Activated CD4-positive, alpha-beta T cell treated with anti-CD3 and anti-CD28 coated beads, Interleukin-2, amount 50 U/mL, for 24 hours (primary cell): ENCODE measurements around the gene TMEM255B.
"Not testable (repeated sequence)": the region's sequence is repeated elsewhere in the genome, so short reads cannot be mapped to it uniquely, and the experiment has no call there.

Experiments
- DNase-seq, 2 donors: peaks; one replicate each; pipeline ENCODE4 v3.0.0-alpha.2; 2020; ENCODE audit warnings: low read depth in 1 of 2, low spot score in 1 of 2

Gene TMEM255B

DNA sequence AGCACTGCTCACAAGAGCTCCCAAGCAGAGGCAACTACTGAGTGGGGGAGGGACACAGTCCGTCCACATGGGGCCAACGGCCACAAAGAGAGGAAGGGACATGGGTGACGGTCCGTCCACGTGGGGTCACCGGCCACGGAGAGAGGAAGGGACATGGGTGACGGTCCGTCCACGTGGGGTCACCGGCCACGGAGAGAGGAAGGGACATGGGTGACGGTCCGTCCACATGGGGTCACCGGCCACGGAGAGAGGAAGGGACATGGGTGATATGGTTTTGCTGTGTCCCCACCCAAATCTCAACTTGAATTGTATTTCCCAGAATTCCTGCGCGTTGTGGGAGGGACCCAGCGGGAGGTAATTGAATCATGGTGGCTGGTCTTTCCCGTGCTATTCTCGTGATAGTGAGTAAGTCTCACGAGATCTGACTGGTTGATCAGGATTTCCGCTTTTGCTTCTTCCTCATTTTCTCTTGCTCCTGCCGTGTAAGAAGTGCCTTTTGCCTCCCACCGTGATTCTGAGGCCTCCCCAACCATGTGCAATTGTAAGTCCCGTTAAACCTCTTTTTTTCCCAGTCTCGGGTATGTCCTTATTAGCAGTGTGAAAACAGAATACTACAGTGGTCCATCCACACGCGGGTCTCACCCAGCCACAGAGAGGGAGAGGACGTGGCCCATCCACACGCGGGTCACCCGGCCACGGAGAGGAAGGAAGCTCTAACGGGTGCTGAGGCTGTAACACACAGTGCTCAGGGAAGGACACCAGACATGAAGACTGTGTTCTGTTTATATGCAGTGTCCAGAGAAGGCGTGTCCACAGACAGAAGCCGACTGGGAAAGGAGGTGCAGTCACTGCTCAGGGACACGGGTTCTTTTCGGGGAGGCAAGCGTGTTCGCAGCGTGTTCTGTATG is 56.4 kb downstream of the TMEM255B start:
- peak; percentile 8 to 39 for DNase-seq

DNA sequence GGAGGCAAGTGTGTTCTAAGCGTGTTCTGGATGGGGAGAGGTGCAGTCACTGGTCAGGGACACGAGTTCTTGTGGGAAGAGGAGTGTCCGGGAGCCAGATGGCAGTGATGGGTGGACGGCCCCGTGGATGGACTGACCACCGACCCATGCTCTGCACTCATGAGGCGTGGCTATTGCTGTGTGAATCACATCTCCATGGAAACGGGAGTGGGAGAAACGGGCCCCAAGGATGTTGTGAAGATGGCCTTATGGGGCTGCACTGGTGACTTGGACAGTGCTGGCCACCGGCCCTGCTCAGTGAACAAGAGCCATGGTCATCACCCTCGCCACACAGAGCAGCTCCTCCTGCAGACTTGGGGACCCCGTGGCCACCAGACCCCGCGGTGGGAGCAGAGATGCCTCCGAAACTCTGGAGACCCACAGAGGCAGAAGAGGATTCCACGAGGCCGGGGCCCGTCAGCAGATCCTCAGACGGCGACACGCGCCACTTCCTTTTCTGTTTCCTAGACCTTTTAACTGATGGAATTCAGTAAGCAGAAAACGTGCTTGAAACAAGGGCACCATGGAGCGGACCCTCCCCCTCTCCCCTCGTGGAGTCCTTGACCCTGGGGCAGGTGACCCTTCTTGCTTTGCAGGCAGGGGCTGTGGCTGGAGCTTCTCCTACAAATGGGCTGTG is 57.4 kb downstream of the TMEM255B start:
- DNase-seq: no peak

DNA sequence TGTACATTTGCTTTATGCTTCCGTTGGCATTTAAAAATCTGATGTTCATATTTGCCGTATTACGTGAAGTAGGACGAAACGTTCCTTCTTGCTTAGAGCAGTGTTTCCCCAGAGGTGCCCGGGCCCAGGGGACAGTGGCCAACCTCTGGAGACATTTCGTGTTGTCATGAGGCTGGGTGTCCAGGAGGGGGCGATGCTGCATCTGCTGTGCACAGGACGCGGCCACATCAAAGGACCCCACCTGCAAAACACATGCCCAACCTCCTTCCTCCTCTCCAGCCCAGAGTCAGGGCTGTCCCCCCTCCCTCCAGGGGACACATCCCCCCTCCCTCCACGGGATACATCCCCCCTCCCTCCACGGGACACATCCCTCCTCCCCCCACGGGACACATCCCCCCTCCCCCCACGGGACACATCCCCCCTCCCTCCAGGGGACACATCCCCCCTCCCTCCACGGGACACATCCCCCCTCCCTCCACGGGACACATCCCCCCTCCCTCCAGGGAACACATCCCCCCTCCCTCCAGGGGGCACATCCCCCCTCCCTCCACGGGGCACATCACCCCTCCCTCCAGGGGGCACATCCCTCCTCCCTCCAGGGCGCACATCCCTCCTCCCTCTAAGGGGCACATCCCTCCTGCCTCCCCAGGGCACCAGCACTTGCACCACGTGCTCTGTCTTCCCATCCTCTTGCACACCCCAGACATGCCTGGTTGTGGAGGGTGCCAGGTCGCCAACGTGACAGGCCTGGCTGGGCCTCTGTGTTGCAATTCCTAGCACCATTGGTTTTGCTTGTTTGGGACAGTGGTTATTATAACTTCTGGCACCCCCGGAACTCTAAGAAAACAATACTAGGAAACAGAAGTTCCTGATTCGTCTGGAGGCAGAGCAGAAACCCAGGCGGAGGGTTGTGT is 58.2 kb downstream of the TMEM255B start:
- DNase-seq: peak; percentile 60 to 81

DNA sequence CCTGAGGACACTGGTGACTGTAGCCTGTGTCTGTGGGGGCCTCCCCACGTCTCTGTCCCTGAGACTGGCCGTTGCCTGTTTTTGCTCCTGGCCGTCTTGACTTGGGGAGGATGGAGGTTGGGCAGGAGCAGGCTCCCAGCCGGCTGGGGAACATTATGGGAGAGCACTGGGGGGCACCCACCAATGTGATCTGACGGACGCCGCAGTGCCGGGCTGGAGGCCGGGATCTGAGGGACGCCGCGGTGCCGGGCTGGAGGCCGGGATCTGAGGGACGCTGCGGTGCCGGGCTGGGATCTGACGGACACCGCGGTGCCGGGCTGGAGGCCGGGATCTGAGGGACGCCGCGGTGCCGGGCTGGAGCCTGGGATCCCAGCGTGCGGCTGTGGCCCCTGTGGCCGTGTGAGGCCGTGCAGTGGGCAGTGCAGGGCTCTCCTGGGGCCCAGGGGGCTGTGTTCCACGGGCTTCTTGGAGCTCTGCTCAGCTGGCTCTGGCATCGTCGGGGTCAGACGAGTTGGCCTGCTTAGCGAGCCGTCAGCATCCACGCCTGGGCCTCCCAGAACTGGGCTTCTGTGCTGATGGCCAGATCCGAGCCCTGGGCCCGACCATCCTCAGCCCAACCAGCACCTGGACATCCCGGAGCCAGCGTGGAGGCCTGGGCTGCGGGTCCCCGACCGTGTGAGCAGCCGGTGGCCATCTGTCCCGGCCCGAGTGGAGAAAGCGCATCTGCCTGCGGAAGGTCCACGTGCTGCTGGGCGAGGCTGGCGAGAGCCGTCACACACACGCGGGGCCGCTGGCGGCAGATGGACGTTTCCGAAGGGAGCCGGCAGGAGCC is 59.0 kb downstream of the TMEM255B start:
- DNase-seq: no peak

DNA sequence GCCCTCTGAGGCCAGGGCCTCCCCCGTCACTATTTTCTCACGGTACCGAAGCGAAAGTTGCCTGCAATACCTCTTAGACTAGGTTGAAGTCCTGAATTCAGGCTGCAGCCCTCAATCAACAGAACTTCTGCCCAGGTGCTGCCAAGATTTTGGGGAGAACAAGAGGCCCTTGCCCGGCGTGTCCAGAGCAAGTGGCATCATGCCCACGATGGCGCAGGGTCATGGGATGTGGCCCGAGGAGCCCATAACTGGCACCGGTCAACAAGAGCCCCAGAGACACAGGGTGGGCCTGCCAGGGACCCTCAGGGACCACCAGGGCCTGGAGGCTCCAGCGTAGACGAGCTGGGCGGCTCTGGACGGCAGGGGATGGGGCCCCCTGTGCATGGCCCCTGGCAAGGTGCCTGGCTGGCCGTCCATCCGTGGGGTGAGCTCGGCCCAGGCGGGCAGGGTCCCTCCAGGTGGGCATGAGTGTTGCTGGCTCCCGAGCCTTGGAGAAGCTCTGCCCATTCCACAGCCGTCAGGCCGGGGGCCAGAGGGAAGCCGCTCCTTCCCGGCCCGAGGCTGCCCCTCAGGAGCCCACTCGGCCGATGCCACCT is 59.8 kb downstream of the TMEM255B start:
- no peak for DNase-seq

DNA sequence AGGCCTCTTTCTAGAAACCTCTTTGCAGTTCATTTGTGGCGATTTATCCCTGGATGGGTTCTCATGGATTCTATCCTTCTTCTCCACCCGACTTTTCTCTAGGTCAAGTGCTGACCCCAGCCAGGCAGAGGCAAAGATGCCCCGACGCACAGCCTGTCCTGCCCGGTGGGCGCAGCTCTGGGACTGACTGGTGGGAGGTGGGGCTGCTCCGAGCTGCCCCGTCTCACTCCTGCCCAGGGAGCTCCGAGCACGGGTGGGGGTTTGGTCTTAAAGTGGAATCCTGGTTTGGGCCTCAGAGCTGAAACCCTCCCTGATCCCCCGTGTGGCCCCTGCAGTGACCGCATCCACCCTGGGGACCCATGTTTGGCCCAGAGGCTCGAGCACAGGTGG is 60.3 kb downstream of the TMEM255B start:
- DNase-seq: no peak

DNA sequence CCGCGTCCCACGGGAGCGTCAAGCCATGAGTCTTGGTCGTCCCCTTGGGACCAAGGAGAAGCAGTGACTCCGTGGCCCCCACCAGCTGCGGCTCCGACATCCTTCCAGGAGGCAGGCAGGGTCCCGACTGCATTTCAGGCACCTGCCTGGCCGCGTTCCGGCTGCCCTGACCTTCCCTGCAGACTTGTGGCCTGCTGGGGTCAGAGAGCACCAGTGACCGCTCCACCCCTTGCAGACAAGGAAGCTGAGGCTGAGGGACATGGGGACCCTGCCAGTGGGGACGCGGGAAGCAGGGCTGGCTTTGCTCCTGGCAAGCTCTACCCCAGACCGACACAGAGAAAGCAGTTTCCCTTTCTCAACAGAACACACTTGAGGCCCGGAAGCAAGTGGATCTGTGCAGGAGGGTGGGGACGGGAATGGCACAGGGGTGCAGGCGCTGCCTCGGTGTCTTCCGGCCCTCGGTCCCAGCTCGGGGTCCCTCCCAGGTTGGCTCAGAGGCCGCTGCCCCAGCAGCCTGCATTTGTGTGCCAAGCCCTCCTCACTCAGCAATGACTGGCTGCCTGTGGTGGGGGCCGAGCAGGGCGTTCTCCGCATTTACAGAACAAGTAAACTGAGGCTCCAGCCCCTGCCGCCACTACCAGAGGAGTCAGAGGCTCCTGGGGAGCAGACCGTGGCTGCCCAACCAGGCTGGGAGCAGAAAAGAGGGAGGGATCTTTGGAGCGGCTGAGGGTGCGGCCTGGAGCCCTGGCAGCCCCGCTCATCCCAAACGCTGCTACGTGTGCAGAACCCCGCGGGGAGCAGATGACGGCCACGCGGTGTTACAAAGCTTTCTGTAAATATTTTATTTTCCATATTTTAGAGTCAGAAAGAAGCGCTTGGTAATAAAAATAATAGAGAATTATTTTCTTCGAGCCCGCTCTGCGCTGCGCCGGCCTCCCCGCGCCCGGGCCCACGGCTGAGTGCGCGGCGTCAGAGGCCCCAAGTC is 61.0 kb downstream of the TMEM255B start:
- no peak for DNase-seq

DNA sequence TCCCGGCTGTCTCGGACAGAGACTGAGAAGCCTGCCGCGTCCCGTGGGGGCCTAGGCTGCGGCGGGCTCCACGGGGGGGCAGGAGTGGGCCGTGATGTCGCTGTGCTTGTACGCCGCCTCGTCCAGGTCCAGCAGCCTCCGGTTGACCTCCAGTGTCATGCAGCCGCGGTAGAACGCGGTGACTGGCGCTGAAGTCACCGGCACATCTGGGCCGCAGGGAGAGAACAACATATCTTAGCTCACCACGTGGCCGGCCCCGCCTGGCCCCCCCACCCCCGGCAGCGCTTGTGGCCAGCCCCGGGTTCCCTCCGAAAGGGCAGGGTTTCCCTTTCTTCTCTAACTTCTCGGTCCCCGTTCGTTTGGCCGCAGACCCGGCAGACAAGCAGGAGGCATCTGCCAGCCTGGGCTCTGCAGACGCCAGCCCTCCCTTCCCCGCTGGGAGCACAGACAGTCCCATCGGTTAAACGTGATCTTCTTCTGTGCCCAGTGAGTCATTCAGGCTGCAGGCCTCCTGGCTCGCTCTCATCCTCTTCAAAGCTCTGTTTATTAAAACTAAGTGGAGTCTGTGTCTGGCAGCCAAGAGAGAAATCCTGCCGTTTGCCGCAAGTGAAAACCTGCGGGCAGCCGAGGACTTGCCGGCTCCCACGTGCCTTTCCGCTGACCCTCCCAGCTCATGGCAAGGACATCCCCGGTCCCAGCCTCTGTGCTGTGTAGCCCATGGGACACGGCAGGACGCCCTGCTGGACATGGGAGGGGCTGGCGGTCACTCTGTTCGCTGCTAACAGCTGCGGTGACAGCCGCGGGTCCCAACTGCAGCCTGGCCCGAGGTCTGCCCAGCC is 62.0 kb downstream of the TMEM255B start:
- DNase-seq: no peak

DNA sequence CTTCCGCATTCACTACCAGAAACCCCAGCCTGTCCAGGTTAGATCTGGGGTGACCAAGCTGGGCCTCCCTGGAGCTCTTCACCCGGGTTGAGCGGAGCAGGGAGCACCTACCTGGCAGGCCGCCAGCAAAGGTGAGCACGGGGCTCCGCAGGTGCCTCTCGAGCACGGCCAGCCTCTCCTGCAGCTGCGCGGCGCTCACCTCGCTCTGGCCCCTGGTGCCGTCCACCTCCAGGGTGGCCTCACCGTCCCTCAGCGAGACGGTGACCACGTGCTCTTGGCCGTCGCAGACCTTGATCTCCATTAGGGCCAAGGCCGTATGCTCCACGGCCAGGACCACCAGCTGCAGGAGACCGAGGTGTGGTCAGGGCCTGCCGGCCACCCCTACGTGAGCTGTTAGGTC is 62.8 kb downstream of the TMEM255B start:
- DNase-seq: no peak

DNA sequence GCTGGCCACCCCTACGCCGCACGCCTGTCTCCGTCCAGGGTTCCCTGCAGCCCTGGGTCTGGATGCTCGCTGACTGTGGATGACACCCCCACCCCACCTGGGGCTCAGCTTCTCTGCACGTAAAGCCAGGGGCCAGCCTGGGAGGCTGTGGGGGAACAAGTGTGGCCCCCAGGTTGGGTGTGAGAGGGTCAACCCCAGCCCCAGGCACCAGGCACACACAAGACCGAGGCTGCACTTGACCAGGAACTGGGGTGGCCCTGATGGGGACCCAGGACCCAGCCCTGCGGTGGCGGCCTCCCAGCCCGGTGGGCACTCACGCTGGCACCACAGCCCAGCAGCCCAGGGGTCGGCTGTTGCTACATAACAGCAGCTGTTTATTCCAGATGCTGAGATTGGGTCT is 63.2 kb downstream of the TMEM255B start:
- DNase-seq: no peak

DNA sequence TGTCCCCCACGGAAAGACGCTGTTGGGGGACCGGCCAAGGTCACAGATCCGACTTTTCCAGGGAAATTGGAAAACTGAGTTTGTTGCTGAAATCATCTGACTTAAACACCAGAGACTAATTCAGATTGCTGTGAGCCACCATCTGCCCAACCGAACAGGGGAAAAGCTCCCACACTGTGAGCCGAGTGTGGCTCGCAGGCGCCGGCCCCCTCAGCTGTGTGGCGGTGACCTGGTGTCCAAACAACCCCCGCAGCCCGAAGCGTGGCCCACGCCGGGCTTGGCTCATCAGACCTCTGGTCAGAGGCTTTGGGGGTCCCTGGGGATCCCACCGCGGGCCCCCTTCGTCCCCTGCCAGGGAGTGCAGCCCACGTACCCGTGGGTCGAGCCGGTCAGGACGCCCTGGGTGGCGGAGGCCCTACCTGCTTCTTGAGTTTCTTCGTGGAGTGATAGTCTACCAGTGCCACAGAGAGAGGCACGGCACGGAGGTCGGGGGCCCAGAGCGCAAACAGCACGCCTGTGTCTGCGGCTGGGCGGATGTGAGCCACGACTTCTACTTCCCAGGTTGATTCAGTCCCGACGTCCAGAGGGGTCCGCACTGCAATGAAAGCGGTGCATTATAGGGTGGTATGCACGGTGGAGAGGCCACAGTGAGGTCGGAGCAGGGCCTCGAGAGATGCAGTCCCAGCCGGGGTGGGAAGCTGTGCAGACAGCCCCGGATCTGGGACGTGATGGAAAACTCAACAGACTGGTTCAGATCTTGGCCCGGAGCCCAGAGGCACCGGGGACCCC is 64.1 kb downstream of the TMEM255B start:
- no peak for DNase-seq

DNA sequence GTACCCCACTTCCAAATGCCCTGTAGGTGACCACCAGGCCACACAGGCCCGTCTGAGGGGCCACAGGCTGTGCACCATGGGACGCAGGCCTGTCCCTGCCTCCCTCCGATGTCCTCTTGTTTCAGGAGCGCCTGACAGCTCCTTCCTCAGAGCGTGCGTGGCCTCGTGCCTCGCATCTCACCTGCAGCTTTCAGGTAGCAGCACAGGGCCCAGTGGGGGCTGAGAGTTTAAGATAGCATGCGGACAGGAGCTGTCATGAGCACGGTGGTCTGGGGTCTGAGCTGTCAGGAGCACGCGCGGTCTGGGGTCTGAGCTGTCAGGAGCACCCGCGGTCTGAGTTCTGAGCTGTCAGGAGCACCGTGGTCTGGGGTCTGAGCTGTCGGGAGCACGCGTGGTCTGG is 64.7 kb downstream of the TMEM255B start:
- no peak for DNase-seq

DNA sequence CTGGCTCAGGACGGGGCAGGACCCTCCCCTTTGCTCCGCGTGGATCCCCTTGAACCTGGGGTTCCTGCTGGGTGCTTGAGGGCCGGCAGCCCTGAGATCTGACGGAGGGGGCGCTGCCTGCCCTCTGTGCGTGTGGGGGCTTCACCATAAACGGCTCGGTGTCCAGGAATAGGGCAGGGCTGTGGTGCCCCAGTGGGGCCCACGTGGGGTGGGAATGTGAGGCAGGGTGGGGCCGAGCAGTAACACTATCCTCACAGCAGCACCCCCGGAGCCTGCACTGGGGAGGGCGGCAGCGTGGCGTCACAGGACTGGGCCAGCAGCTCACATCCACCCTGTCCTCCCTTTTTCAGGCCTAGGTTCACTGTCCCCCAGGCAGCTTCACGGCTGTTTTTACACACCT is 66.8 kb downstream of the TMEM255B start:
- no peak for DNase-seq

DNA sequence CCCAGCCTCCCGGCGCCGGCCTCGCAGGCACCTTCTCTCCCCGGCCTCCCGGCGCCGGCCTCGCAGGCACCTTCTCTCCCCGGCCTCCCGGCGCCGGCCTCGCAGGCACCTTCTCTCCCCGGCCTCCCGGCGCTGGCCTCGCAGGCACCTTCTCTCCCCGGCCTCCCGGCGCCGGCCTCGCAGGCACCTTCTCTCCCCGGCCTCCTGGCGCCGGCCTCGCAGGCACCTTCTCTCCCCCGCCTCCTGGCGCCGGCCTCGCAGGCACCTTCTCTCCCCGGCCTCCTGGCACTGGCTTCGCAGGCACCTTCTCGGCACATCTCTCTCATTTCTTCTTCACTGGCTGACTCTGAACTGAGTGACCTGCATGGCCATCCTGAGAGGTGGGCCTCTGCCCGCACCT is 67.4 kb downstream of the TMEM255B start:
- not testable (repeated sequence) for DNase-seq

DNA sequence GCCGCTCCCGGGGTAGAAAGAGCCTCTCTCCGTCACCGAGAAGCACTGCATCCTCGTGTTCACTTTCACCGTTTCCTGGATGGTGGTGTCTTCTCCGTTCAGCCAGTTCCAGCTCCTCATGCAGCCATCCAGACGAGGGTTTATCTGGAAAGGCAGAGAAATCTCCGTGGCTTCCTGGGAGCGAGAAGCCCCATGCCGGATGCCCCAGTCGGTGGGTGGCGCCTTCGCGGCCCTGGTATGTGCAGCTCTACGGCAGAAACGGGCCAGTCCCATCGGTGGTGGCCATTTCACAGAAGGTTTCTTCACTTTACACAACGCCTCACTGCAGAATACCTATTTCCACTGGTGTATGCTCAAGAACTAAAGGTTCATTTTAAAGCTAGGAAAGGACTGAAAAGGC is 68.0 kb downstream of the TMEM255B start:
- DNase-seq: no peak

DNA sequence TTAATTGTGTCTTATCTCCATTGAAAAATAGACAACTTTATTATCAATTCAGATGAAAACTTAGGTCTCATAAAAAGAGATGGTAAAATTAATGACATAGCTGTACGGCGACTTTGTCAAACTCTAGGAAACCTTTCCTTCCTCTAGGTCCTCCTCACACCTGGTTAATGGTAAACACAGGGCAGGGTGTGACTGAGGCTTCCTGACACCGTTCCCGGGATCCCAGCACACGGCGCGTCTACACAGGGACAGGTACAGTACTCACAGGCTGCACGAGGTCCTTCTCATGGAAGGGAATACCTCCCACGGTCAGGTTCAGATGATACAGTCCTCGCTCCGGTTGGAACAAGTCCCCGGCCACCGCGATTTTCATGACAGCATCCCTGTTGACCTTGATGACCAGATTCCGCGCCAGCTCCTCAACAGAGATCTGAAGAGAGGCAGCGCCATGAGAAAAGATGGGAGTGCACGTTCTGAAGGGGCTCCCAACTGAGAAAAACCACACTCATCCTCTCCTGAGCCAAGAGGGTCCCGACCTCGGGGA is 69.3 kb downstream of the TMEM255B start:
- DNase-seq: no peak

DNA sequence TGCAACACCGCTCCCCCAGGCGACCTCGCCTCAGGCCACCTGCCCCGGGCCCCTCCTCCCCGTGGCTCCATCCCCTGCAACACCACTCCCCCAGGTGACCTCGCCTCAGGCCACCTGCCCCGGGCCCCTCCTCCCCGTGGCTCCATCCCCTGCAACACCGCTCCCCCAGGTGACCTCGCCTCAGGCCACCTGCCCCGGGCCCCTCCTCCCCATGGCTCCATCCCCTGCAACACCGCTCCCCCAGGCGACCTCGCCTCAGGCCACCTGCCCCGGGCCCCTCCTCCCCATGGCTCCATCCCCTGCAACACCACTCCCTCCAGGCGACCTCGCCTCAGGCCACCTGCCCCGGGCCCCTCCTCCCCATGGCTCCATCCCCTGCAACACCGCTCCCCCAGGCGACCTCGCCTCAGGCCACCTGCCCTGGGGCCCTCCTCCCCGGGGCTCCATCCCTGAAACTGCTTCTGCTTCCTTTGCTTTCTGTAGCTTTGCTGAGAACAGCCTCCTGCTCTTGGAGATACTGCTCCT is 71.5 kb downstream of the TMEM255B start:
- not testable (repeated sequence) for DNase-seq
